A673 (cell line): ENCODE data around the gene EPHB2. TPM values are rescaled to one million over a fixed set of nuclear protein-coding genes. Genes with fewer than 3 reads are reported as not detected.

ENCODE experiments used
- BruUV-seq: library from RNA; stranded (reverse); fragments of 400-500 nt; replicated peaks from 2 replicates; lab custom pipeline; 2021; lab: Mats Ljungman, UMichigan
- CTCF ChIA-PET: fragments of 300-600 bp; sonication (Branson Sonifier 250); formaldehyde crosslinking; loops from one replicate; lab custom pipeline; 2022; ENCODE audit warnings: antibody characterized with exemption; lab: Charles Lee
- POLR2A ChIA-PET: fragments of 300-600 bp; sonication (Branson Sonifier 250); formaldehyde crosslinking; loops from one replicate; lab custom pipeline; 2022; ENCODE audit warnings: antibody characterized with exemption; ENCODE audit not compliant: low non-redundant PET; lab: Charles Lee
- DNase-seq: peaks from one replicate; pipeline ENCODE4 v3.0.0-alpha.2; 2015; ENCODE audit warnings: low spot score
- H3K27ac ChIP-seq: fragments of 200-600 bp; sonication (generic); 2 replicates; pipeline ENCODE4 v1.5.1; 2016; ENCODE audit warnings: mixed run types, low read depth, mild to moderate bottlenecking, mixed read lengths, antibody characterized with exemption, low read length; ENCODE audit not compliant: poor library complexity, severe bottlenecking
- H3K27me3 ChIP-seq: fragments of 200-600 bp; sonication (generic); replicated peaks from 2 replicates; pipeline ENCODE4 v1.6.1; 2017; ENCODE audit warnings: mixed run types, low read depth, mild to moderate bottlenecking, mixed read lengths, antibody characterized with exemption, low read length; ENCODE audit not compliant: insufficient read depth, poor library complexity
- H3K36me3 ChIP-seq: fragments of 200-600 bp; sonication (generic); 2 replicates; pipeline ENCODE4 v1.6.1; 2016; ENCODE audit warnings: mixed run types, mild to moderate bottlenecking, mixed read lengths, antibody characterized with exemption, low read length; ENCODE audit not compliant: insufficient read depth, poor library complexity, severe bottlenecking
- H3K4me1 ChIP-seq: fragments of 200-600 bp; sonication (generic); 2 replicates; pipeline ENCODE4 v1.6.1; 2017; ENCODE audit warnings: mixed run types, mild to moderate bottlenecking, mixed read lengths, antibody characterized with exemption, low read length; ENCODE audit not compliant: insufficient read depth, poor library complexity, severe bottlenecking
- H3K4me3 ChIP-seq: fragments of 200-600 bp; sonication (generic); 2 replicates; pipeline ENCODE4 v1.5.1; 2016; ENCODE audit warnings: low read depth, mixed run types, mild to moderate bottlenecking, mixed read lengths, low read length; ENCODE audit not compliant: poor library complexity, severe bottlenecking
- H3K9me3 ChIP-seq: fragments of 200-600 bp; sonication (generic); 2 replicates; pipeline ENCODE4 v1.6.1; 2016; ENCODE audit warnings: mixed run types, low read depth, mild to moderate bottlenecking, mixed read lengths, antibody characterized with exemption, low read length; ENCODE audit not compliant: poor library complexity, severe bottlenecking
- CTCF ChIP-seq: fragments of 300-800, 200-600 bp; sonication (generic); conservative IDR thresholded peaks from 2 replicates; pipeline ENCODE4 v1.5.1; 2017; ENCODE audit warnings: low read depth, mild to moderate bottlenecking, antibody characterized with exemption, low read length, moderate library complexity, mixed read lengths
- EZH2 ChIP-seq: fragments of 200-600 bp; sonication (generic); IDR thresholded peaks from 2 replicates; pipeline ENCODE4 v1.6.1; 2017; ENCODE audit warnings: borderline replicate concordance, low read depth, mild to moderate bottlenecking, mixed read lengths, antibody characterized with exemption, low read length; ENCODE audit not compliant: poor library complexity, severe bottlenecking
- intact Hi-C: fragments of 100-400 bp; cut with micrococcal nuclease; formaldehyde crosslinking; loops from one replicate; pipeline ENCODE4 v1.10.0; 2022; ENCODE audit not compliant: unreplicated experiment
- total RNA-seq: library from RNA; stranded (reverse); gene quantifications from 2 replicates; pipeline ENCODE4 v1.2.3, GENCODE V29; 2021

EPHB2 gene
- total RNA-seq, 1 experiment from 2014 or later: 10.4 TPM

- Histone ChIP-seq H3K27ac (no peak overlapping the region), H3K4me3 (no peak overlapping the region), H3K4me1 (no peaks in the 10 kb centered on the region), H3K9me3 (no peaks in the 10 kb centered on the region), H3K36me3 (no peaks in the 10 kb centered on the region), H3K27me3 (no peaks in the 10 kb centered on the region)
- ChIA-PET CTCF (no interaction called here), POLR2A (no interaction called here)
- TF ChIP-seq CTCF (no peak), EZH2 (no peak)
- intact Hi-C loops: no loop called here
- DNase-seq: no peak
- BruUV-seq: no TSS peak
These were observed 144.3 kb downstream of the EPHB2 start for GRCh38 chr1:22854688-22855565.

- no peaks in the 10 kb centered on the region for H3K27me3 ChIP-seq
- H3K36me3 ChIP-seq: no peaks in the 10 kb centered on the region
- DNase-seq: no peak
- H3K4me3 ChIP-seq: no peak overlapping the region
- no peaks in the 10 kb centered on the region for H3K4me1 ChIP-seq
- no peaks in the 10 kb centered on the region for H3K9me3 ChIP-seq
- POLR2A ChIA-PET: no interaction called here
- no TSS peak for BruUV-seq
- TF ChIP-seq CTCF: no peak
- CTCF ChIA-PET: no interaction called here
- no peak overlapping the region for H3K27ac ChIP-seq
- intact Hi-C loops: no loop called here
These were observed 145.3 kb downstream of the EPHB2 start for GRCh38 chr1:22855668-22856606.

GRCh38 chr1:22857661-22858060, 147.0 kb downstream of the EPHB2 start:
- Histone ChIP-seq H3K36me3 (no peaks in the 10 kb centered on the region), H3K4me1 (no peaks in the 10 kb centered on the region), H3K27ac (no peak overlapping the region), H3K9me3 (no peaks in the 10 kb centered on the region), H3K4me3 (no peak overlapping the region), H3K27me3 (no peaks in the 10 kb centered on the region)
- intact Hi-C loops: no loop called here
- no peak for DNase-seq
- no peak for TF ChIP-seq CTCF
- no peak for TF ChIP-seq EZH2
- POLR2A ChIA-PET: no interaction called here
- CTCF ChIA-PET: interaction anchor here (0.6 kb wide), 1 partner anchor 834 kb away, joined by 3 read pairs; the partner anchor contains the start of gene RPL11
- no TSS peak for BruUV-seq
